ENCODE data around the gene CAMKK2.

The CAMKK2 gene

DNA sequence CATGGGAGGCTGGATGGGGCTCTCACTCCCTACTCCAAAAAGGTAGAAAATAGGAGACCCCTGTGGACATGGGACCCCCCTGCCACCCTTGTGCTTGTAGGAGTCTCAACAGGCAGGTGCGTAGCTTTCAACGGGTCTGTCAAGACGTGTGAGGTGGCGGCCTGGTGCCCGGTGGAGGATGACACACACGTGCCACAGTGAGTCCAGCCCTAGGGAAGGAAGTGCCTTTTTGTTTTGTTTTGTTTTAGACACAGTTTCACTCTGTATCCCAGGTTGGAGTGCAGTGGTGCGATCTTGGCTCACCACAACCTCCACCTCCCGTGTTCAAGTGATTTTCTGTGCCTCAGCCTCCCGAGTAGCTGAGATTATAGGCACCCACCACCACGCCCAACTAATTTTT, 73.7 kb downstream of the CAMKK2 start:
- no peaks in the 10 kb centered on the region for H4K20me1 ChIP-seq (ENCODE audit: control insufficient read depth, insufficient read depth, low read depth, low read length)
- peaks cover 4% of the 10 kb centered on the region; the same call in 1 of the 2 replicates for H3F3A ChIP-seq (ENCODE audit: control insufficient read depth, insufficient read depth)
- peaks cover 34% of the 10 kb centered on the region for H3K4me1 ChIP-seq (ENCODE audit: control insufficient read depth, low read length)
- H3K27ac ChIP-seq (ENCODE audit: low read depth, low read length), result peak overlapping the region; percentile 45
- H3K4me2 ChIP-seq (ENCODE audit: low read length), result peak overlapping the region; percentile 60
- H3K36me3 ChIP-seq (ENCODE audit: control insufficient read depth, low read length), result no peaks in the 10 kb centered on the region
- H3K4me3 ChIP-seq (ENCODE audit: low read length), result peak overlapping the region; percentile 37; the same call in 1 of the 2 replicates
- H3K9me2 ChIP-seq (replicated peaks; ENCODE audit: control insufficient read depth, low read length), result no peaks in the 10 kb centered on the region
- no peaks in the 10 kb centered on the region for H3K27me3 ChIP-seq (ENCODE audit: control insufficient read depth, low read length)
- TF ChIP-seq, protein P1, sequence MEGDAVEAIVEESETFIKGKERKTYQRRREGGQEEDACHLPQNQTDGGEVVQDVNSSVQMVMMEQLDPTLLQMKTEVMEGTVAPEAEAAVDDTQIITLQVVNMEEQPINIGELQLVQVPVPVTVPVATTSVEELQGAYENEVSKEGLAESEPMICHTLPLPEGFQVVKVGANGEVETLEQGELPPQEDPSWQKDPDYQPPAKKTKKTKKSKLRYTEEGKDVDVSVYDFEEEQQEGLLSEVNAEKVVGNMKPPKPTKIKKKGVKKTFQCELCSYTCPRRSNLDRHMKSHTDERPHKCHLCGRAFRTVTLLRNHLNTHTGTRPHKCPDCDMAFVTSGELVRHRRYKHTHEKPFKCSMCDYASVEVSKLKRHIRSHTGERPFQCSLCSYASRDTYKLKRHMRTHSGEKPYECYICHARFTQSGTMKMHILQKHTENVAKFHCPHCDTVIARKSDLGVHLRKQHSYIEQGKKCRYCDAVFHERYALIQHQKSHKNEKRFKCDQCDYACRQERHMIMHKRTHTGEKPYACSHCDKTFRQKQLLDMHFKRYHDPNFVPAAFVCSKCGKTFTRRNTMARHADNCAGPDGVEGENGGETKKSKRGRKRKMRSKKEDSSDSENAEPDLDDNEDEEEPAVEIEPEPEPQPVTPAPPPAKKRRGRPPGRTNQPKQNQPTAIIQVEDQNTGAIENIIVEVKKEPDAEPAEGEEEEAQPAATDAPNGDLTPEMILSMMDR (IDR thresholded peaks at IDR 0.05; ENCODE audit: low read depth, low read length, poor library complexity, severe bottlenecking), result no peak
- no peaks in the 10 kb centered on the region for H3K9me3 ChIP-seq (ENCODE audit: control insufficient read depth, insufficient read depth, low read length)
- no peaks in the 10 kb centered on the region for H3K79me2 ChIP-seq (ENCODE audit: control insufficient read depth, low read length)

DNA sequence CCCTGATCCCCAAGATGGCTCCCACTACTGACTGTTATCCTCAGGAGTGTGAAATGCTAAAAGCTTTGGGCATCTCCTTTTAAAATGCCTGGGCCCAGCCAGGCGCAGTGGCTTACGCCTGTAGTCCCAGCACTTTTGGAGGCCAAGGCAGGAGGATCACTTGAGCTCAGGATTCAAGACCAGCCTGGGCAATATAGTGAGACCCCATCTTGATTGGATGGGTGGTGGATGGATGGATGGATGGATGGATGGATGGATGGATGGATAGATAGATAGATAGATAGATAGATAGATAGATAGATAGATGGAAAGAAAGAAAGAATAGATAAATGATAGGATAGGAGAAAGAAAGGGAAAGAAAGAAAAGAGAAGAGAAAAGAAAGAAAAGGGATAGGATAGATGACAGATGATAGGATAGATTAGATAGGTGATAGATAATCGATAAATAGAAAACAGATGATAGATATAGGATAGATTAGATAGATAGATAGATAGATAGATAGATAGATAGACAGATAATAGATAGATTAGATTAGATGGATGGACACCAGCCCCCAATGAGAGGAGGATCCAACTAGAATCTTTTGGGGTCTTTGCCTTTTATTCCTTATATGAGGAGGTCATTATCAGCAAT, 77.0 kb downstream of the CAMKK2 start:
- no peak overlapping the region for H3K4me3 ChIP-seq (ENCODE audit: low read length)

DNA sequence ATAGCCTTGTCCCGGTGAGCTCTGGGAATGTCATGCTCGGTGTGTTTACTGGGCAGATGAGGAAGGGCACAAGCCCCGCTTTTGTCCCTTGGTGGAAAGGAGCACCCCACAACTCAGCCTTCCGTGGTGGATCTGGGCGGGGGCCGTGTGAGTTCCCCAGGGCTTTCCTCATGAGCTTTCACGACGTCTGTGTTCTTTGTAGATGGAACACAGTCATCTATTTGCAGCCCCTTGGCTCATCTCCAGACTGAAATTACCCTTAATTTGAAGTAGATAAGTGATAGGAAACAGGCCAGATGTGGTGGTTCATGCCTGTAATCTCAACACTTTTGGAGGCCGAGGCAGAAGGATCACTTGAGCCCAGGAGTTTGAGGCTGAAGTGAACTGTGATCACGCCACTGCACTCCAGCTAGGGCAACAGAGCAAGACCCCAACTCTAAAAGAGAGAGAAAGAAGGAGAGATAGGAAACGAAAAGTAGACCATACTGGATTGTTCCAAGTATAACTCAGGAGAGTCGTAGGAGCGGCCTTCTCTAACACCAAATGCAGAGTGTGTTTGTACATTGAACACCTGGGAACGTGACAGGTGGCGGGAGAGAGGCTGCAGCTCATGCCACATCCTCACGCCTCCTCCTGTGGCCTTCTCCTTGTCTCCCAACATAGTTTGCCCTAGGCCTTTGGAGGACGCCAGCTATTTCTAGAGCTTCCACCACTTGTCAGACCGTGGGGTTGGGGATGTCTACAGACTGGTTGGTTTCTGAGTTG, 77.7 kb downstream of the CAMKK2 start:
- Histone ChIP-seq H3K27me3 (ENCODE audit: control insufficient read depth, low read length) (no peaks in the 10 kb centered on the region), H3K4me1 (ENCODE audit: control insufficient read depth, low read length) (peaks cover 26% of the 10 kb centered on the region), H3K36me3 (ENCODE audit: control insufficient read depth, low read length) (no peaks in the 10 kb centered on the region), H3K79me2 (ENCODE audit: control insufficient read depth, low read length) (no peaks in the 10 kb centered on the region), H3K9me2 (replicated peaks; ENCODE audit: control insufficient read depth, low read length) (no peaks in the 10 kb centered on the region), H3K27ac (ENCODE audit: low read depth, low read length) (no peak overlapping the region), H3K4me3 (ENCODE audit: low read length) (no peak overlapping the region), H4K20me1 (ENCODE audit: control insufficient read depth, insufficient read depth, low read depth, low read length) (no peaks in the 10 kb centered on the region), H3K4me2 (ENCODE audit: low read length) (no peak overlapping the region), H3K9me3 (ENCODE audit: control insufficient read depth, insufficient read depth, low read length) (no peaks in the 10 kb centered on the region), H3F3A (ENCODE audit: control insufficient read depth, insufficient read depth) (peaks cover 2% of the 10 kb centered on the region; the same call in 1 of the 2 replicates)
- TF ChIP-seq, protein P1 (IDR thresholded peaks at IDR 0.05; ENCODE audit: low read depth, low read length, poor library complexity, severe bottlenecking), result no peak
- TF ChIP-seq EZH2phosphoT487 (IDR thresholded peaks at IDR 0.05; ENCODE audit: borderline replicate concordance, low read length), result no peak

More for the DNA sequence above, 77.0 kb downstream of the CAMKK2 start:
- peaks cover 2% of the 10 kb centered on the region; the same call in 1 of the 2 replicates for H3F3A ChIP-seq (ENCODE audit: control insufficient read depth, insufficient read depth)
- H3K9me2 ChIP-seq (replicated peaks; ENCODE audit: control insufficient read depth, low read length), result no peaks in the 10 kb centered on the region
- no peaks in the 10 kb centered on the region for H3K27me3 ChIP-seq (ENCODE audit: control insufficient read depth, low read length)
- no peak for TF ChIP-seq EZH2phosphoT487 (IDR thresholded peaks at IDR 0.05; ENCODE audit: borderline replicate concordance, low read length)
- TF ChIP-seq, protein P1 (IDR thresholded peaks at IDR 0.05; ENCODE audit: low read depth, low read length, poor library complexity, severe bottlenecking), result no peak
- H3K9me3 ChIP-seq (ENCODE audit: control insufficient read depth, insufficient read depth, low read length), result no peaks in the 10 kb centered on the region
- H3K4me1 ChIP-seq (ENCODE audit: control insufficient read depth, low read length), result peaks cover 25% of the 10 kb centered on the region
- no peak overlapping the region for H3K27ac ChIP-seq (ENCODE audit: low read depth, low read length)
- H4K20me1 ChIP-seq (ENCODE audit: control insufficient read depth, insufficient read depth, low read depth, low read length), result no peaks in the 10 kb centered on the region
- no peak overlapping the region for H3K4me2 ChIP-seq (ENCODE audit: low read length)
- no peaks in the 10 kb centered on the region for H3K79me2 ChIP-seq (ENCODE audit: control insufficient read depth, low read length)
- H3K36me3 ChIP-seq (ENCODE audit: control insufficient read depth, low read length), result no peaks in the 10 kb centered on the region

Data from DOHH2 (cell line).